Activated CD4-positive, alpha-beta T cell treated with anti-CD3 and anti-CD28 coated beads, Interleukin-2, amount 50 U/mL, for 16 hours (primary cell): ENCODE data around the gene SH3TC2.
"Not testable (repeated sequence)": the region's sequence is repeated elsewhere in the genome, so short reads cannot be mapped to it uniquely, and the experiment has no call there.

Experiments
- DNase-seq: peaks from one replicate; pipeline ENCODE4 v3.0.0-alpha.2; 2020

SH3TC2 gene

DNA sequence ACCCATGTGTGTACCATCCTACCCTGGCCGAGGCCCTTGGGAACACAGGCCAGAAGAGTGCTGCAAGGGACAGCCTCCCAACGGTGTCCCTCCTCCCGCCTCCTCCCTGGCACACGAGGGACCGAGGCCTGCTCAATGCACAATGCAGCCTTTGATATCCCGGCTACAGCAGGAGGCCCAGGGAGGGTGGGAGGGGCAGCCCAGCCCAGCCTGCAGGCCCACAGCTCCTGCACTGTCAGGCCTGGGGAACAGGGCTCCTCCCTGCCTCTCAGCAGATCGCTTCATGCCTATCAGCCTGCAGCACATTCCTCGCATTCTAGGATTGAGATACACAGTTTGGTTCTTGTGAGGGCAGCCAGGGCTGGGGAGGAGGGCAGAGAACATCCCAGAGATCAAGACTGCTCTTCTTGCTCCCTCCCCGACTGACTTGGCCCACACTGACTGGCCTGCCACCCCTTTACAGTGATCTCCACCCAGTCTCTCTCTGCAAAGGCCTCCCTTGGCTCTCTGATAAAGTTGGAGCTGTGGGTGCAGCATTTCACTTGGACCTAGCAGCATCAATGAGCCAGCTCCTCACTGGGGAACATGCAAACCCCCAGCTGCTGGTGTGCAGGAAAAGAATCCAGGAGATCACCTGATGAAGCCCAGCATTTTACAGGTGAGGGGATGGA is at the start of gene SH3TC2:
Gene SH3TC2 (minus strand): TSS at position 46 of the 671 bp plus-strand sequence. CDS start 40 bp downstream, at position 6.
- no peak for DNase-seq

DNA sequence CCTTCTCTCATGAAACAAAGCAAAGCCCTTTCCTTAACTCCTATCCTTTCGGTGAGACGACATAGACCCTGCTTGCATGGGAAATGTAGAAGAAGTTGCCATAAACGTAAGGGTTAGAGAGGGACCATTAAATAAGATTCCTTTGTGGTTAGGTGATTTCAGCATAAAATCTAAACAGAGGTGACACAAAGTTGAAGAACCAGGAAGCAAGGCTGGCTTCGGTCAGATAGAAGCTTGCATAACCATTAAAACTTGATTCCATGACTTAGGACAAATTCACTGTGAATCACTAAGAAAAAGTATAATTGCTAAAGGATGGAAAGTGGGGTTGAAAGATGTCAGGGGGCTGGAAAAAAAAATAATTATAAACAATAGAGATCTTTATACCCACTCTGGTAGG is 47.5 kb upstream of the SH3TC2 start:
- DNase-seq: no peak

DNA sequence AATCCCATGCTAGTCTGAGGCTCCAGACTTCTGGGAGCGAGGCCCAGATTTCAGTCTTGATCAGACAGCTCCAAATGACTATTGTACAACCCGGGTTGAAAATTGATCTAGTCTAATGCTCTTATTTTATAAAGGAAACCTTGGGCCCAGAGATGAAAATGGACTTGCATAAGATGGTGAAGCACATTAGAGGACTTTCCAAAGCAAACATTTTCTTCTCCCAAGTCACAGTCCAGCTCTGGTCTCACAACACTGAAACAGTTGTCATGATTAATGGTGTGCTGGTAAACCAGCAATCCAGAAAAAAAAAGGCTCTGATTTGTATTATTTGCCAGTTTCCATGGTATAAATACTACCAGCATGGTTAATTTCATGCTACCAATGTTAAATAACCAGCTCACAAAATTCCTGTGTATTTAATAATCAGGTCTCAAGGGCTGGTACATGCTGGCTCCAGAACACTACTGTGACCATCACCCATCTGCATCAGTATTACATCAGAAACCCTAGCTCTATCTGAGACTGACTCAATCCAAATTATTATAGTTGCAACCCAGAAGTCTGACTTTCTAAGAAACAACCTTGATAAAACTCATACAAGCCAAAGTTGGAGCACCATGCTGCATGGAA is 45.9 kb upstream of the SH3TC2 start:
- DNase-seq: no peak

DNA sequence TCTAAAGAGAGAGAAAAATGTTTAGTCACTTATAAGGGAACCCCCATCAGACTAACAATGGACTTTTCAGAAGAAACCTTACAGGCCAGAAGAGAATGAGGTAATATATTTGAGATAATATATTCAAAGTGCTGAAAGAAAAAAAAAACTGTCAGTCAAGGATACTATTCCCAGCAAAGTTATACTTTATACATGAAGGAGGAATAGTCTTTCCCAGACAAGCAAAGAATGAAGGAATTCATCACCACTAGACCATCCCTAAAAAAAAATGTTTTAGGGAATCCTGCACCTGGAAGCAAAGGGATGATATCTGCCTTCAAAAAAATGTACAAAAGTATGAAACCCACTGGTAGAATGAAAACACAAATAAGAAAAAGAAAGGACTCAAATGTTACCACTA is 37.5 kb upstream of the SH3TC2 start:
- no peak for DNase-seq

DNA sequence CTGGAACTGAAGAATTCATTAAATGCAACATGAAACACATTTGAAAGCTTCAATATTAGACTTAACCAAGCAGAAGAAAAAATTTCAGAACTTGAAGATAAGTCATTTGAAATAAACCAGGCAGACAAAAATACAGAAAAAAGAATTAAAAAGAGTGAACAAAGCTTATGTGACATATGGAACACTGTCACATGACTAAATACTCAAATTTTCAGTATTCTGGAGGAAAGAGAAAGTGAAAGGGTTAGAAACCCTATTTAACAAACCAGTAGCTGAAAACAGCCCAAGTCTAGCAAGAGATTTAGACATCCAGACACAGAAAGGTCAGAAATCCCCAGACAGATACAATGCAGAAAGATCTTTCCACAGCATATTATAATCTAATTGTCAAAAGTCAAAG is 37.1 kb upstream of the SH3TC2 start:
- DNase-seq: no peak

DNA sequence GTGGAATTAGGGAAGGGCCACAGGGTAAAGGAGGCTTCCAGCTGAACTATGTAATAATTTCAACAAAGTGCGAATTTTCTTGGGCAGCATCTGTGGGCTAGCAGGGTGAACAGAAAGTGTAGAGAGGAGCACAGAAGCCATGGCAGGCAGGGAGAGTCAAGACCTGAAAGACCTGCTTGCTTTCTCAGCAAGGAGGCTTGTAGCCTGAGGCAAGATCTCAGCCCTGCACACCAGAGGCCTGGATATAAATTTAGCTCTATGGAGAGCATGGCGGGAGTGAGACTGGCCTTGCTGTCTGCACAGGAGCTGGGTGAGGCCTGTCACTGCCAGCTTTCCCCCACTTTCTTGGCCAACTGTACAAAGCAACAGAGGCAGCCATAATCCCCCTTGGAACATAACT is 32.1 kb upstream of the SH3TC2 start:
- no peak for DNase-seq

DNA sequence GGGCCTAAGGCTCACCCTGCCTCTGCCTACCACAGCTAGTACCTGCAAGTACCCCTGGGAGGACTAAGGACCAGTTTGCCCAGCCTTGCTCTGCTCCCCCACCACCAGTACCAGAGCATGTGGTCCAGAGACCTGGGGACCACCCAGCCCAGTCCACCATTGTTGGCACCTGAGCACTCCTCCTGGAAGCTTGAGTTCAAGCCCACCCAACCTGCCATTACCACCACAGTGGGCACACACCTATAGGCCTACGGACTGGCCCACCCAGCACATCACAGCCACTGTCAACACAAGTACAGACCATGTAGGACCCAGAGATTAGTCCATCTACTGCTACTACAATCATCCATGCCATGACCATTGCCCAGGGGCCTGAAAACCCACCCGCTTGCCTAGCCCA is 30.8 kb upstream of the SH3TC2 start:
- no peak for DNase-seq

DNA sequence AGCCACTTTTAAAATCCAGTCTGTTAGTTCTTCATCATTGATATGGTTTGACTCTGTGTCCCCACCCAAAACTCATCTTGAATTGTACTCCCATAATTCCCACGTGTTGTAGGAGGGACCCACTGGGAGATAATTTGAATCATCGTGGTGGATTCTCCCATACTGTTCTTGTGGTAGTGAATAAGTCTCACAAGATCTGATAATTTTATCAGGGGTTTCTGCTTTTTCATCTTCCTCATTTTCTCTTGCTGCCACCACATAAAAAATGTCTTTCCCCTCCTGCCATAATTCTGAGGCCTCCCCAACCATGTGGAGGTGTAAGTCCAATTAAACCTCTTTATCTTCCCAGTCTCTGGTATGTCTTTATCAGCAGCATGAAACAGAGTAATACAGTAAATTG is 26.9 kb upstream of the SH3TC2 start:
- no peak for DNase-seq

DNA sequence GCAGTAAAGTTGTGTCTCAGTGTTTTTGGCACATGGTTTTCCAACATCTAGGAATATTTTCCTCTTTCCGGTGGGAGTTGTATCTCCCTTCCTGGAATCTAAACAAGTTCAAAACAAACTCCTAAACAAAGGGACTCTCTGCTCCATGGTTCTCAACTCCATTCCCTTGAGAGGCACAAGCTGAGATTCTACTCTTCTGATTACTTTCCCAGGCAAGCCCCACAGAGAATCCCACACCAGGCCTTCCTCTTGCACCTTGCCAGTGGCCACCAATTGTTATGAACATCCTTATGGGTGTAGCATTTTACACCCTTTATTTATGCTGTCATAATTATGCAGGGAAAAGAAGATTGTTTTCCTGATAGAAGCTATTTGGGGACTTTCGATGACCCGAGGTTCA is 25.8 kb upstream of the SH3TC2 start:
- no peak for DNase-seq

DNA sequence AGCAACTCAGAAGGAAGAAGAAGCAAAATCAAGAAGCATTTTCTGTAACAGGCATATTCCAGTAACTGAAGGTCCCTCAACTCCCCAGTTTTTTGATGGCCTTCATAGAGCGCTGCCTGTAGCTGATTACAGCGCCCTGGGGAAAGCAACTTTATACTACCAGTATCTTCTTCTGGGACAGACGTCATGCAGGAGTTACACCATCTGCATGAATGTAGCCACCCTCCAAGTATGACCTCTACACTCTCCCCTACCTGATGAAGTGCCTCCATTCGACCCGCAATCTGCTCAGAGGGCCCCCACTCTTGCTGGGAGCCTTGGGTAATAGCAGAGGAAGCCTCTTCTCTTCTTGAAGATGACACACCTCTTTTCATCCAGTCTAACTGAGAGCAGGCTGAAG is 21.0 kb upstream of the SH3TC2 start:
- DNase-seq: no peak

DNA sequence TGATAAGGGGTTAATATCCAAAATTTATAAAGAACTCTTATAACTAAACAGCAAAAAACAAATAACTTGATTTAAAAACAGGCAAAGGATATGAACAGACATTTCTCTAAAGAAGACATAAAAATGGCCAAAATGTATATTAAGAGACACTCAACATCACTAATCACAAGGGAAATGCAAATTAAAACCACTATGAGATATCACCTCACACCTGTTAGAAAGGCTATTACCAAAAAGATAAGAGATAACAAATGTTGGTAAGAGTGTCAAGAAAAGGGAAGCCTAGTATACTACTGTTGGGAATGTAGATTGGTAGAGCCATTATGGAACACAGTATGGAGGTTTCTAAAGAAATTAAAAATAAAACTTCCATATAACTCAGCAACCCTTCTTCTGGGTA is 19.4 kb upstream of the SH3TC2 start:
- DNase-seq: no peak

DNA sequence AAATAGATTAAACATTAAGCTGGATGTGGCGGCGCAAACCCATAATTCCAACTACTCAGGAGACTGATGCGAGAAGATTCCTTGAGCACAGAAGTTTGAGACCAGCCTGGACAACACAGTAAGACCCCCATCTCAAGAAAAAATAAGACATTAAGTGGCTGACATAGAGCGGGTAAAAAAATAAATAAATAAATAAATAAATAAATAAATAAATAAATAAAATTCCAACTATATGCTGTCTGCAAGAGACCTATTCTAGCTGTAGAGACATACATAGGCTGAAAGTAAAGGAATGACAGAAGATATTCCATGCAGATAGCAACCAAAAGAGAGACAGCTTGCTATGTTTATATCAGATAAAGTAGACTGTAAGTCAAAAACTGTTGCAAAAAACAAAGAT is 17.4 kb upstream of the SH3TC2 start:
- no peak for DNase-seq

DNA sequence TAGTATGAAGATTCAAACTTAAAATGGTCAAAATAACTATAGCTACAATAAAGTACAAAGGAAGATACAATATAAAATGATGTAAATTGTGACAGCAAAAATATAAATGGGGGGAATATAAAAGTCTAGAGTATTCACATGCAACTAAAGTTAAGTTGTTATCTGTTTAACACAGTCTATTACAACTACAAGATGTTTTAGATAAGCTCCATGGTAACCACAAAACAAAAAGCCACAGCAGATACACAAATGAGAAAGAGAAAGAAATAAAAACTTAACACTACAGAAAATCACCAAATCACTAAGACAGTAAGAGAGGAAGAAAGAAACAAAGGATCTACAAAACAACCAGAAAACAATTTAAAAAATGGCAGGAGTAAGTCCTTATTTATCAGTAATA is 17.0 kb upstream of the SH3TC2 start:
- peak; percentile 20 for DNase-seq

DNA sequence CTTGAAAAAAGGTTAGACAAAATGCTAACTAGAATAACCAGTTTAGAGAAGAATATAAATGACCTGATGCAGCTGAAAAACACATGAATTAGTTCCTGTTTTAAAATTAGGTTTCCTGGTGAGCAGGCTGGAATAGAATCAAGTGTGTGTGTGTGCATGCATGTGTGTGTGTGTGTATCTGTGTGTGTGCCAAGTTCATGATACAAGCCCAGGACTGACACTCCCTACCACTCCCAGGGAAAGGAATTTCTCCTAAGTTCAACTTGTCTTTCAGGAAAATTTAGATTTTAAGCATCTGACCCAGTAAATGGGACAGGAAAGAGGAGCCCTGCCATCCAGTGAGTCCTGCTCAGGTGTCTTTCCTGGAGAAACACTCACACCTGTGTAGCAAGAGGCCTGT is 11.2 kb upstream of the SH3TC2 start:
- not testable (repeated sequence) for DNase-seq

DNA sequence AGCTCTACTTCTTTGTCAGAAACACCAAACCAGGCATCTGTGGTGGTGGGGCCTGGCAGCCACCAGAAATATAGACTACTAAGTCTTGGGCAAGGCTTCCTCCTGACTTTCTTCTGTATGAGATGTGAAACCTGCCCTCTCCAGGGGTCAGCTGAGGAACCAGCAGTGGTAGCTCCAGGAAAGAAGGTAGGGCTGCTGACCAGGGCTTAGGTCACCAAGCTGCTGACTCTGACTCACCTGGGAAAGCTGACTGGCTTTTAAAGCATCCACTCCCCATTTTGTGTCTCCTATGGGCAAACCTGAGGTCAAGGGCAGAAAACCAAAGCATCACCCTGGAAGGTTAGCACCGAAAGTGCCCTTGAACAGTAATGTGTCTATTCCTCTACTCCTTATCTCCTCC is 10.4 kb upstream of the SH3TC2 start:
- DNase-seq: no peak

DNA sequence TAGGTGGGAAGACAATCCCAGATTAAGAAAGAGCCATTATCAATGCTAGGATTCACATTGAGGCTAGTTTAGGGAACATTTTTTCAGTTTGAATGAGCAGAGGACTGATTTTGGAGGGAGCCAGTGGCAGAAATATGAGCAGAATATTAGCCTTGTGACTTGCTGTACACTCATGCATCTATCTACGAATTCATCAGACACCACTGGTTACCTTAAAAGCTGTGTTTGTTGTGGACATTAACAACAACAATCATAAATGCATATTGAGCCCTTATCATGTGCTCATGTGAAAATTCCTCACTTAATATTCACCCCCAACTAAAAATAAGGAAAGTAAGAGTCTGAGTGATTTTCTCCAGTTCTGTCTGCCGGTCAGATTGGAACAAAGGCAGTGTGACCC is 9.9 kb upstream of the SH3TC2 start:
- no peak for DNase-seq

DNA sequence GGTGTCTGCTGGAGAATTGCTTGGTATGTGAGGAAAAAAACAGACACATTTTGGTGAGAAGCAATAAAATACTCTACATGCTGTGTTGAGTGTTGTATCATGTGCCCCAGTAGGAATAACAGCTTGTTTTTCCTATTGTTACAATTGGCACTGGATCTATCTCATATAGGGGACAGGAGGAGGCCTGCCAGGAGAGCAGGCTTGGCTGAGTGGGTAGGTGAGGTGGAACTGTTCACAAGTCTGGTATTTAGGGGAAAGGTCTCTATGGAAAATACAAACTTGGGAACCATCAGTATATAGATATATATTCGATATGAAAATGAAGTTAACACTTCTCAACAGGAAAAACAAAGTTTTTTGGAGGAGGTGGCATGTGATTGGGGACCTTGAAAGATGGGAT is 9.5 kb upstream of the SH3TC2 start:
- no peak for DNase-seq

DNA sequence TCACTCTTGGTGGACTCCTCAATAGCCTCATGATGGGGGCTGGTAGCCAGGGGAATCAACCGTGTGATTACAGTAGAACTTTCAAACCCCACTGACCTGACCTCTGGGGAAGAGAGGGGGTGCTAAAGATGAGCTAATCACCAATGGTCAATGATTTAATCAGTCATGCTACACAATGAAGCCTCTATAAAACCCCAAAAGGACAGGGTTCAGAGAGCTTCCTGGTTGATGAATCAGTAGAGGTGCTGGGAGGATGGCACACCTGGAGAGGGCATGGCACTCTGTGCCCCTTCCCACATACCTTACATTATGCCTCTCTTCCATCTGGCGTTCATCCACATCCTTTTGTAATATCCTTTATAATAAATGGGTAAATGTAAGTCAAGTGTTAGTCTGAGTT is 8.9 kb upstream of the SH3TC2 start:
- no peak for DNase-seq

DNA sequence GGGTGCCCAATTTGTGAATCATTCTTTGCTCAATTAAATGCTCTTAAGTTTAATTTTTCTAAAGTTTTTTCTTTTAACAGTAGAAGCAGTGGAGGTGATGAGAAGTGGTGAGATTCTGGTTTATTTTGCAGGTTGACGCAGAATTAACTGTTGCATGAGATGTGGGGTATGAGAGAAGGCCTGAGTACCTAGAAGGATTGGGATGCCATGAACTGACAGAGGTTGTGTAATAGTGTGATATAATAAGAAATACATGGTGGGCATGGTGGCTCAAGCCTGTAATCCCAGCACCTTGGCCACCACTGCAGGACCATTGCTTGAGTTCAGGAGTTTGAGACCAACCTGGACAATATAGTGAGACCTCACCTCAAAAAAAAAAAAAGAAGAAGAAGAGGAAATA is 8.4 kb upstream of the SH3TC2 start:
- no peak for DNase-seq

DNA sequence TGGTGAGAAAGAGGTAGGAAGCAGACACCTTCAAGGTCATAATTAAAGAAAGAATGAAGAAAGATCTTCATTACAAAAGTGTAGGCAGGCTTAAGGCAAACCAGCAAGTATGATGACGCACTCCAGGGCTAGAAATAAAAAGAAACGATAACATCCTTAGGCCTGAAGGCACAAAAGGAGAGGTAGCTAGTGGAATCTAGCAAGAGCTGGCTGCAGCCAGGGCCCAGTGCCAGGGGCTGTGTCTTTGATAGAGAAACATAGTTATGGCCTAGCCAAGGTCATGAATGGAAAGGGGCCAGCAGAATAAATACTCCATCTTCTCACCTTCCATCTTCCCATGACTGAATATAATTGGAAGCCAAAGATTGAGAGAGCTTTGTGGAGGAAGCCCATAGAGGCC is 6.8 kb upstream of the SH3TC2 start:
- DNase-seq: no peak

DNA sequence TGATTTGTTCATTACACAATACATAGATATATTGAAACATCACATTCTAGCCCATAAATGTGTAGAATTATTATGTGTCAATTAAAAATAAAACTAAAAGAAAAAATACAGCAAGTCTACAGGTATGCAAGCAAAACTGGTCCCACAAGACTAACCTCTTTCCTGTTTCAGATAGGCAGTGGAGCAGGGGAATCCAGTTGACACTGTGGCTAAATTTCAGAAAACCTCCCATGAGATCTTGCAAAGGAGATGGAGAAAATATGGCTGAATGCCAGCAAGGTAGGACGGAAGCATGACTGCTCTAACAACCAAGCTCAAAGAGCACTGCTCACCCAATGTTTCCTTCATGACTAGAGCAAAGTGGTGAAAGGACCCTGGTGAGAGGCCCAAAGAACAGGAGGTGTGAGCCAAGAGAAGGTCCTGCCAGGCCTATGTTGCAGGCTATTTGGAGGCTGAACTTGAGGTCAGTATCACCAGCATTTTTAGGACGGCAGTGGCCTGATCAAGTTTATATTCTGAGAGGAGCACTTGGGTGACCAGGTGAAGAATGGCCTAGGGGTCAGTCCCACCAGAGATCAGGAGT is 1.1 kb upstream of the SH3TC2 start:
- no peak for DNase-seq

DNA sequence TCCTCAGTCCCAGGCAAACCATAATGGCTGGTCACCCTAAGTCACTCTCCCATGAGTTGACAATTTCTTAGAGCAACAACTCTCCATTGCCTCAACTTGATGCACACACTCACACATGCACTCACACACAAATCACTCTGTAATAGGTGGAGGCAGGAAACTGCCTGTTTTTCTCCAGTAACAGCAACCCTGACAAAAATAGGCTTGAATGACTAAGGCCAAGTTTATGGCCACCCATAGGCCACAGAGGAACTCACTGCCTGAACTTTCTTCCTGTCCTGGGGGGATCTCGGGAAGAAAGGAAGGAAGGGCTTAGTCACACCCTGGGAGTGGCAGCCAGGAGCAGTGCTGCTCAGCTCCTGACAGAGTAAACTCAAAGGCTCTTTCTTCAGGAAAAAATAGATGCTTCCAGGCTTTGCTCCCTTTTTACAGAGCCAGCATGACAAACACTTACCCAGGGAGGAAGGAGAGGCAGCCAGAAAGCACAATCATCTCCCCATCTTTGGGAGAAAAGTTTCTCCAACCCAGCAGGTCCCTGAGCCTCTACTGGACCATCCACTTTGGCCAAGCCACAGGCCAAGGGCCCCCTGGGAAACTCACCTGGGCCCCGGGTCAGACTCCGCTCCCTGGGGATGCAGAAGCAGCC is 368 bp downstream of the SH3TC2 start:
- DNase-seq: no peak

DNA sequence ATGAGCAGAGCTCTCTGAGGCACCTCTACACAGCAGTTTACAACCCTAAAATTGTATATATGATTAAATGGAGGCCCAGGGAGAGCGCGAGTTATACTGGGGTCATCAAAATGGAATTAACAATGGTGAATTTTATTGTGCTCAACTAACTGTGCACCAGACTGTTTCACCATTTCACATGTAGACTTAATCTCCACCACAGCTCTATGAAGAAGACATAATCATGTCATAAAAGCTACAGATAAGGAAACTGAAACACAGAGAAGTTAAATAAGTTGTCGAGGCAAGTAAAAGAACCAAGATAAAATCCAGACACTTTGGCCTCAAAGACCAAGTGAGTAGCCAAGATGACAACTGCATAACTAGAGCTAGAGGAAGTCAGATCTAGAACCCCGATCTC is 1.5 kb downstream of the SH3TC2 start:
- DNase-seq: no peak

DNA sequence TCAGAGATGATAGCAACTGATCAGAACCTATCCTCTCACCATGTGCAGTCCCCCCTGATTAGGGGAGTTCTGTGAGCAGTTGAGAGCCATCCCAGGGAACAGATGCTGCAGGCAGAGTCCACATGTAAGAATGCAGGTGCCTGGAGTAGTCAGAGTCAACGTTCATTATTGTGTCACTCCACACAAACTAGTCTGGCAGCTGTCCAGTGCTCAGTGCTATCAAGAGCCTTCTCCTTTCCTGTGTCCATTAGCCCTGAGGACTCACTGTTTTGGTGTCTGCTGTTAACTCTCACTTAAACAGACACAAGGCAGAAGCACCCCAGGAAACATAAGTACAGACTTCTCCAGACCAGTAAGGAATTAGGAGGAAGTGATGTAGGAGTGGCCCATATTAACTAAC is 2.5 kb downstream of the SH3TC2 start:
- DNase-seq: no peak
